BLaER1 (cell line): ENCODE measurements around the gene DALRD3.

Experiments used
- H3K27ac ChIP-seq: shearing (Covaris generic); formaldehyde crosslinking; 2 replicates; pipeline ENCODE4 v1.8.1; 2022
- H3K27me3 ChIP-seq: shearing (Covaris generic); formaldehyde crosslinking; 2 replicates; pipeline ENCODE4 v1.8.1; 2022
- H3K36me3 ChIP-seq: shearing (Covaris generic); formaldehyde crosslinking; 2 replicates; pipeline ENCODE4 v1.8.1; 2022
- H3K4me1 ChIP-seq: shearing (Covaris generic); formaldehyde crosslinking; 2 replicates; pipeline ENCODE4 v1.8.1; 2022
- H3K4me2 ChIP-seq: shearing (Covaris generic); formaldehyde crosslinking; 2 replicates; pipeline ENCODE4 v1.8.1; 2022
- H3K4me3 ChIP-seq: shearing (Covaris generic); formaldehyde crosslinking; 2 replicates; pipeline ENCODE4 v1.8.1; 2022
- H3K9ac ChIP-seq: shearing (Covaris generic); formaldehyde crosslinking; 2 replicates; pipeline ENCODE4 v1.8.1; 2022
- H3K9me3 ChIP-seq: shearing (Covaris generic); formaldehyde crosslinking; 2 replicates; pipeline ENCODE4 v1.8.1; 2022
- H4K20me1 ChIP-seq: shearing (Covaris generic); formaldehyde crosslinking; 2 replicates; pipeline ENCODE4 v1.8.1; 2022
- Cebpa-rat ChIP-seq: shearing (Covaris generic); IDR thresholded peaks from 2 replicates; pipeline ENCODE4 v1.8.1; 2022

DALRD3 gene, protein sequence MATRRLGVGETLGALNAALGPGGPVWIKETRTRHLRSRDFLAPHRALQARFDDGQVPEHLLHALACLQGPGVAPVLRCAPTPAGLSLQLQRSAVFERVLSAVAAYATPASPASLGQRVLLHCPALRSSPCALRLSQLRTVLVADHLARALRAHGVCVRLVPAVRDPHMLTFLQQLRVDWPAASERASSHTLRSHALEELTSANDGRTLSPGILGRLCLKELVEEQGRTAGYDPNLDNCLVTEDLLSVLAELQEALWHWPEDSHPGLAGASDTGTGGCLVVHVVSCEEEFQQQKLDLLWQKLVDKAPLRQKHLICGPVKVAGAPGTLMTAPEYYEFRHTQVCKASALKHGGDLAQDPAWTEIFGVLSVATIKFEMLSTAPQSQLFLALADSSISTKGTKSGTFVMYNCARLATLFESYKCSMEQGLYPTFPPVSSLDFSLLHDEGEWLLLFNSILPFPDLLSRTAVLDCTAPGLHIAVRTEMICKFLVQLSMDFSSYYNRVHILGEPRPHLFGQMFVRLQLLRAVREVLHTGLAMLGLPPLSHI

DNA sequence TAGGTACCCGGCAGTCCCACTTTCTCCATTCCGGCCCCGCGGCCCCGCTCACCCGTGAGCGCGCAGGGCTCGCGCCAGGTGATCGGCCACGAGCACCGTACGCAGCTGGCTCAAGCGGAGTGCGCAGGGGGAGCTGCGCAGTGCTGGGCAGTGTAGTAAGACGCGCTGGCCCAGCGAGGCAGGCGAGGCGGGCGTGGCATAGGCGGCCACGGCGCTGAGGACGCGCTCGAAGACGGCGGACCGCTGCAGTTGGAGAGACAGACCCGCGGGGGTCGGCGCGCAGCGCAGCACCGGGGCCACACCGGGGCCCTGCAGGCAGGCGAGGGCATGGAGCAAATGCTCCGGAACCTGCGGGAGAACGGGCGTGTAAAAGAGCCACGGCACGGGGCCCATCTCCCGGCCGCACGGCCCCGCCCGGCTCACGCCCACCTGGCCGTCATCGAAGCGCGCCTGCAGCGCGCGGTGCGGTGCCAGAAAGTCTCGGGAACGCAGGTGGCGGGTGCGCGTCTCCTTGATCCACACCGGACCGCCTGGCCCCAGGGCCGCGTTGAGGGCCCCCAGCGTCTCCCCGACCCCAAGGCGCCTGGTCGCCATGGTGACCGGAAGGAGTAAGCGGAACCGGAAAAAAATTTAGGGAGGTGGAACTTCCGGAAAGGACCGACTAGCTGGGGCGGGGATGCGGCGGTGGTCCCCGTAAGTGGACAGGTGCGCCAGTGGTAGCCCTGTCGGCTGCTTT lies at the start of gene DALRD3:
Gene DALRD3 (minus strand): TSS at position 610 of the 736 bp plus-strand sequence. CDS start 16 bp downstream, at position 594.
- Histone ChIP-seq H3K27ac (peak within 1 kb of the TSS; percentile 100), H3K9me3 (no peaks in the 10 kb centered on the region), H3K4me2 (peak within 1 kb of the TSS; percentile 97), H3K27me3 (no peaks in the 10 kb centered on the region), H3K4me1 (peaks cover 50% of the 10 kb centered on the region), H4K20me1 (peaks cover 55% of the 10 kb centered on the region), H3K36me3 (peaks cover 43% of the 10 kb centered on the region), H3K4me3 (peak within 1 kb of the TSS; percentile 96), H3K9ac (peak within 1 kb of the TSS; percentile 100)
- no peak for TF ChIP-seq Cebpa-rat

GRCh38 chr3:49058011-49058410 lies 39.6 kb upstream of the DALRD3 start:
- H3K27ac ChIP-seq, result no peak overlapping the region
- H3K36me3 ChIP-seq, result peaks cover 100% of the 10 kb centered on the region
- H3K9ac ChIP-seq, result no peak overlapping the region
- H3K4me3 ChIP-seq, result no peak overlapping the region
- no peaks in the 10 kb centered on the region for H3K9me3 ChIP-seq
- H3K4me1 ChIP-seq, result no peaks in the 10 kb centered on the region
- no peak for TF ChIP-seq Cebpa-rat
- no peak overlapping the region for H3K4me2 ChIP-seq
- no peaks in the 10 kb centered on the region for H3K27me3 ChIP-seq
- H4K20me1 ChIP-seq, result peaks cover 90% of the 10 kb centered on the region

GRCh38 chr3:49057268-49057667 lies 38.9 kb upstream of the DALRD3 start:
- Histone ChIP-seq H3K4me3 (no peak overlapping the region), H4K20me1 (peaks cover 85% of the 10 kb centered on the region), H3K27ac (no peak overlapping the region), H3K9me3 (no peaks in the 10 kb centered on the region), H3K9ac (no peak overlapping the region), H3K4me2 (no peak overlapping the region), H3K4me1 (no peaks in the 10 kb centered on the region), H3K36me3 (peaks cover 100% of the 10 kb centered on the region), H3K27me3 (no peaks in the 10 kb centered on the region)
- TF ChIP-seq Cebpa-rat, result no peak

DNA sequence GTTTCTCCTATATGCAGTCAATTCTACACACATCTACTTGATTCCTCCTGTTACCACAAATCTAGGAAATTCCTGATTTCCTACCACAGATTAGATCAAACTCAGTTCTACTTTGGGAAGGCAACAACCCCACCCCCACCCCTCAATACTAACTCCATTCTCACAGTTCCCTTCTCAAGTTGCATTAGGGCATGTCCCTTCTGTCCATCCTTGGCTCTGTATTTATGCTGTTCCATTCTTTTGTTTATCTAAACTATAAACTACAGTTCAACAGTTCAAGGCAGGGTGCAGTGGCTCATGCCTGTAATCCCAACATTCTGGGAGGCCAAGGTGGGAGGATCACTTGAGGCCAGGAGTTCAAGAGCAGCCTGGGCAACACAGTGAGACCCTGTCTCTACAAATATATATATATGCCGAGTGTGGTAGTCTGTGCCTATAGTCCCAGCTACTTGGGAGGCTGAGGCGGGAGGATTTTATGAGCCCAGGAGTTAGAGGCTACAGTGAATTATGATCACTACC lies 36.0 kb upstream of the DALRD3 start:
- H3K4me1 ChIP-seq, result no peaks in the 10 kb centered on the region
- no peak overlapping the region for H3K9ac ChIP-seq
- H3K27ac ChIP-seq, result no peak overlapping the region
- H3K36me3 ChIP-seq, result peaks cover 99% of the 10 kb centered on the region
- no peak overlapping the region for H3K4me2 ChIP-seq
- H3K9me3 ChIP-seq, result no peaks in the 10 kb centered on the region
- H3K4me3 ChIP-seq, result no peak overlapping the region
- H4K20me1 ChIP-seq, result peaks cover 85% of the 10 kb centered on the region
- no peak for TF ChIP-seq Cebpa-rat
- H3K27me3 ChIP-seq, result no peaks in the 10 kb centered on the region

- Histone ChIP-seq H3K27ac (no peak overlapping the region), H3K9ac (no peak overlapping the region), H3K4me3 (no peak overlapping the region), H3K36me3 (peaks cover 99% of the 10 kb centered on the region), H3K4me2 (no peak overlapping the region), H3K4me1 (no peaks in the 10 kb centered on the region), H3K9me3 (no peaks in the 10 kb centered on the region), H4K20me1 (peaks cover 76% of the 10 kb centered on the region), H3K27me3 (no peaks in the 10 kb centered on the region)
- no peak for TF ChIP-seq Cebpa-rat
Measured at GRCh38 chr3:49053543-49053942, 35.2 kb upstream of the DALRD3 start.

DNA sequence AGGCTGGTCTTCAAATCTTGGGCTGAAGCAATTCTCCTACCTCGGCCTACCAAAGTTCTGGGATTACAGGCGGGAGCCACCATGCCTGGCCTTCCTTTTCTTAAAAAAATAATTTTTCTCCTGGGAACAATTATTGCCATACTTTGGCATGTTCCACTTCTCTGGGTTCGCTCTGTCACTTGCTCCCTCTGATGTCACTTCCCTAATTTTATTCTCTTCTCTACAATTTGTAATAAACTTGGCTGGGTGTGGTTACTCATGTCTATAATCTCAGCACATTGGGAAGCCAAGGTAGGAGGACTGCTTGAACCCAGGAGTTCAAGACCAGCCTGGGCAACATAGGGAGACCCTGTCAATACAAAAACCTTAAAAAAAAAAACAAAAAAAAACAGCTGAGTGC lies 16.9 kb upstream of the DALRD3 start:
- no peaks in the 10 kb centered on the region for H3K4me1 ChIP-seq
- no peak overlapping the region; the same call in 1 of the 2 replicates for H3K9ac ChIP-seq
- no peak for TF ChIP-seq Cebpa-rat
- no peak overlapping the region for H3K4me3 ChIP-seq
- no peak overlapping the region for H3K27ac ChIP-seq
- no peak overlapping the region for H3K4me2 ChIP-seq
- H3K36me3 ChIP-seq, result peaks cover 99% of the 10 kb centered on the region
- no peaks in the 10 kb centered on the region for H3K9me3 ChIP-seq
- H4K20me1 ChIP-seq, result peaks cover 18% of the 10 kb centered on the region; the same call in 1 of the 2 replicates
- H3K27me3 ChIP-seq, result no peaks in the 10 kb centered on the region

DNA sequence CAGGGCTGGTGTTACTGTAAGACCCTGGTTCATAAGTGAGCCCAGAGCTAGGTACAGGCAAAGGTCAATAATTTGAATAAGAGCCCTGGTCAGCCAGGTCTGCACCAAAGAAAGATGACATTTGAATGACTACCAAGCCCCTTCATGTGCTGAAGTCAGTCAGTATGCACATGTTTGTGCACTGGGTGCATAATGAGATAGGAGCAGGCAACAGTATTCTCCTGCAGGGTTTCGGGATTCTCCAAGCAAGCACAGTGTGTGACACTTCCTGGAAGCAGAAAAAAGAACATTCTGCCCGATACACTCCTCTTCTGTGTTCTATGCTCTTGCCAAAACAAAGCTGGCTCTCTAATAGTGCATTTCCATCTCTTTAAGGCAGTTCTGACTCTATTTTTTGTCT lies 16.3 kb upstream of the DALRD3 start:
- H3K4me3 ChIP-seq, result no peak overlapping the region
- no peak overlapping the region for H3K27ac ChIP-seq
- no peaks in the 10 kb centered on the region for H3K4me1 ChIP-seq
- no peak for TF ChIP-seq Cebpa-rat
- no peak overlapping the region for H3K9ac ChIP-seq
- H3K27me3 ChIP-seq, result no peaks in the 10 kb centered on the region
- H3K9me3 ChIP-seq, result no peaks in the 10 kb centered on the region
- H4K20me1 ChIP-seq, result 0 out of 2 replicates have a peak, but pooled peaks cover 12% of the 10 kb centered on the region
- peaks cover 97% of the 10 kb centered on the region for H3K36me3 ChIP-seq
- no peak overlapping the region for H3K4me2 ChIP-seq

DNA sequence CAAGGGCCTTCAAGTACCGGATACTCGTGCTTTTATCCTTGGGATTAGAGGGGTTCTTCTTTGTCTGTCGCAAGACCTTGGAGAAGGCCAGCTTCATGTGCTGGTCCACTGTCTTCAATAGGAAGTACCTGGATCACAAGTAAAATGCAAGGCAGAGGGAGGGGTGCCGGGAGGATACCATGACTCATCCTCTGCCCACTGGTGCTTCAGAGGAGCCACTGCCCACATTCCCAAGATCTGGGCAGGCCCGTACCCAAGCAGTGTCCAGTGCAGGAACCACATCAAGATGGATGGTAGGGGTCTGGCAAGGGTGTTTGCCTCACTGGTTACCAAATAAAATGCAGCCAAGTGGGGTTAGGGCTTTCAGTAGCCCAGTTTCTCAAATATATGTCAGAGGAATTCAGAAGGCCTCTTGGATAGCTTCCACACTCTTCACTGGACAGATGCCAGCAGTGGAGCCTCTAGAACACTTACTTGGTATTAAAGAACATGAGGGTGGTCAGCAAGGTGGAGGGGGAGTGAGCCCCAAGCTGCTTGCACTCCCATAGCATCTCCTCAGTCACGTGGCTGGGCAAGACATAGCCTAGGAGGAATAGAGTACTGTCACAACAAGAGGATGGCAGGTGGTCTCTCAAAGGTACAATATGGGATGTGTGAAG lies 14.4 kb upstream of the DALRD3 start:
- Histone ChIP-seq H3K4me1 (peaks cover 10% of the 10 kb centered on the region), H4K20me1 (peaks cover 12% of the 10 kb centered on the region; the same call in 1 of the 2 replicates), H3K4me3 (no peak overlapping the region), H3K9ac (no peak overlapping the region), H3K27ac (no peak overlapping the region), H3K27me3 (no peaks in the 10 kb centered on the region), H3K9me3 (no peaks in the 10 kb centered on the region), H3K36me3 (peaks cover 80% of the 10 kb centered on the region), H3K4me2 (no peak overlapping the region)
- TF ChIP-seq Cebpa-rat, result no peak

DNA sequence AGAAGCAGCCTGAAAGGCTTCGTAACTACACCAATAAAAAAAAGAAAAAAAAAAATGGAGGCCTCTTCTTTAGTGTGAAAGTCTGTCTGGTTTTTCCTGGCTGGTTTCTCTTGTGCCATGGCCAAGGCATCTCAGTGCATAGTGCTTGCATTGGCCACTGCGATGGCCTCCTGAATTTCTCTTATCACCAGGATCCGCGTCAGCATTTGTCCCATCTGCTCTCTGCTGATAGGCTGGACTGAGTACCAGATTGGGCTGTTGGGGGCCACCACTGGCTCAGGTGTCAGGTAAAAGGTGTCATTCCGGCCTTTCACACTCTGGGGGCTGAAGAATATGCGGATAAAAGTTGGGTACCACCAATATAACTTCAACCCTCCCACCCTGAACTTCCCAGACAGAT lies 11.9 kb upstream of the DALRD3 start:
- Histone ChIP-seq H3K4me3 (no peak overlapping the region), H3K27ac (no peak overlapping the region), H3K36me3 (peaks cover 81% of the 10 kb centered on the region), H3K9me3 (no peaks in the 10 kb centered on the region), H3K4me1 (peaks cover 35% of the 10 kb centered on the region), H3K4me2 (no peak overlapping the region), H4K20me1 (peaks cover 32% of the 10 kb centered on the region), H3K9ac (no peak overlapping the region), H3K27me3 (no peaks in the 10 kb centered on the region)
- TF ChIP-seq Cebpa-rat, result no peak
